D721Med (cell line): ENCODE results near the gene SORBS1.

Experiments
- DNase-seq: peaks from one replicate; pipeline ENCODE4 v3.0.0; 2011; ENCODE audit warnings: low spot score; ENCODE audit not compliant: insufficient read length
- FAIRE-seq: peaks from 2 replicates; lab custom pipeline; 2011; peaks lifted over from hg19 to GRCh38; lab: Jason Lieb, UNC
- CTCF ChIP-seq: IDR thresholded peaks from 2 replicates; pipeline ENCODE4 v1.5.1; 2012; ENCODE audit warnings: mild to moderate bottlenecking, control low read depth; ENCODE audit not compliant: insufficient read depth; ENCODE audit errors: missing control alignments

Gene SORBS1

GRCh38 chr10:95539560-95540284 is 21.4 kb downstream of the SORBS1 start:
- TF ChIP-seq CTCF, result no peak
- FAIRE-seq (no peak), DNase-seq (no peak)

- no peak for TF ChIP-seq CTCF
- no peak for DNase-seq
- no peak for FAIRE-seq
These were observed 22.8 kb downstream of the SORBS1 start for GRCh38 chr10:95538412-95538811.

GRCh38 chr10:95537542-95537927 is 23.6 kb downstream of the SORBS1 start:
- TF ChIP-seq CTCF, result no peak
- FAIRE-seq (no peak), DNase-seq (no peak)

- FAIRE-seq (no peak), DNase-seq (no peak)
- TF ChIP-seq CTCF, result no peak
These were observed 24.2 kb downstream of the SORBS1 start for GRCh38 chr10:95536894-95537541.

- TF ChIP-seq CTCF, result no peak
- no peak for DNase-seq
- no peak for FAIRE-seq
These were observed 25.2 kb downstream of the SORBS1 start for GRCh38 chr10:95536017-95536416.

- TF ChIP-seq CTCF, result no peak
- DNase-seq (no peak), FAIRE-seq (no peak)
These were observed 25.6 kb downstream of the SORBS1 start for GRCh38 chr10:95535526-95535925.

GRCh38 chr10:95533590-95533989 is 27.6 kb downstream of the SORBS1 start:
- DNase-seq, result no peak
- TF ChIP-seq CTCF, result no peak
- FAIRE-seq, result no peak
